WI38 (cell line): ENCODE measurements around the gene RPL19.

Experiments
- H3K4me3 ChIP-seq: 2 replicates; pipeline ENCODE4 v1.5.1; 2011; ENCODE audit warnings: low read depth, mild to moderate bottlenecking, control low read depth, low read length
- CTCF ChIP-seq: IDR thresholded peaks from 2 replicates; pipeline ENCODE4 v1.5.1; 2012; ENCODE audit warnings: low read depth, mild to moderate bottlenecking, control low read depth, low read length

The RPL19 gene

GRCh38 chr17:39183720-39184119, 16.4 kb upstream of the RPL19 start:
- H3K4me3 ChIP-seq = no peak overlapping the region
- TF ChIP-seq CTCF = no peak

- TF ChIP-seq CTCF = no peak
- no peak overlapping the region for H3K4me3 ChIP-seq
Measured at GRCh38 chr17:39186481-39187002, 13.5 kb upstream of the RPL19 start.

- no peak for TF ChIP-seq CTCF
- H3K4me3 ChIP-seq = no peak overlapping the region
Measured at GRCh38 chr17:39187152-39187830, 12.8 kb upstream of the RPL19 start.

- no peak for TF ChIP-seq CTCF
- no peak overlapping the region for H3K4me3 ChIP-seq
Measured at GRCh38 chr17:39191750-39192510, 8.2 kb upstream of the RPL19 start.

GRCh38 chr17:39192901-39193300, 7.2 kb upstream of the RPL19 start:
- H3K4me3 ChIP-seq = no peak overlapping the region
- TF ChIP-seq CTCF = no peak

- TF ChIP-seq CTCF = no peak
- H3K4me3 ChIP-seq = no peak overlapping the region
Measured at GRCh38 chr17:39193346-39193745, 6.7 kb upstream of the RPL19 start.
